Esophagus squamous epithelium (tissue), 4 donors: ENCODE data around the gene LRRC4C.

ENCODE experiments used
- CTCF ChIP-seq, 6 experiments: fragments of 450-650 bp in 4 of 6; fragments of 200-600 bp in 2 of 6; sonication (generic) in 2 of 6; IDR thresholded peaks; one replicate each; pipeline ENCODE4 v1.5.1; 2016 to 2019; ENCODE audit warnings: antibody characterized with exemption in 6 of 6, mild to moderate bottlenecking in 4 of 6, moderate library complexity in 4 of 6
- POLR2A ChIP-seq, 4 donors: fragments of 450-650 bp; IDR thresholded peaks; one replicate each; pipeline ENCODE4 v1.6.1; 2017; ENCODE audit warnings: antibody characterized with exemption in 4 of 4, mild to moderate bottlenecking in 4 of 4, moderate library complexity in 3 of 4

DNA sequence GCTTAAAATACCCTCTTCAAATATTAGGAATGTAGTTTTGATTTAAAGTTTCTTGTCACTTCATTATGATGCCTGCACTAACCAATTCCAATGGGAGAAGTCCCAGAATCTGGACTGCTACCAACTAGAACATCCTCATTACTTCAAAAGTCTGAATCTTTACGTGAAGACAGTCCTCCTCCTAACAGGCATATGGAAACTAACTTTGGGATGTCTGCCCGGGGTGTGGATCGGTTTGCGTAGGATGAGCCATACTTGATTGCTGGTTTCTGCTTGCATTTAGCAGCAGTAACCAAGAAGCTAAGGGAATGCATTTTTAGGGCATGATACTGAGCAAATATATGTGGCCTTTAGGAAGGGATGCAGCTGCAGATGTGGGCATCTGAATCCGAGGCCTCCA, 177.1 kb downstream of the LRRC4C start:
- no peak for TF ChIP-seq CTCF (IDR thresholded peaks at IDR 0.05)
- no peak for TF ChIP-seq POLR2A (IDR thresholded peaks at IDR 0.05)
